Lung (tissue), 12 donors: Measurements from ENCODE around the gene TPRN. TPM values are rescaled to one million over a fixed set of nuclear protein-coding genes. Genes with fewer than 3 reads are reported as not detected.

Source experiments
- ATAC-seq: fragments of 200-7000 bp; cut with Tn5 transposase; one replicate; pipeline ENCODE4 v1.9.1; 2020; ENCODE audit warnings: moderate number of reproducible peaks; ENCODE audit not compliant: insufficient read depth, low FRiP score
- DNase-seq, 3 donors: peaks; one replicate each; pipeline ENCODE4 v3.0.0-alpha.2; 2013 to 2017
- H3K27ac ChIP-seq, 2 donors: one replicate each; pipeline ENCODE4 v1.5.1; 2013; ENCODE audit warnings: mild to moderate bottlenecking in 2 of 2, moderate library complexity in 2 of 2, control low read depth in 1 of 2, inconsistent platforms in 1 of 2, low read depth in 1 of 2, low read length in 1 of 2
- H3K27me3 ChIP-seq, 3 donors: one replicate each; pipeline ENCODE4 v1.5.1; 2013; ENCODE audit warnings: low read length in 2 of 3; ENCODE audit not compliant: control insufficient read depth in 3 of 3, insufficient read depth in 3 of 3
- H3K36me3 ChIP-seq, 4 donors: one replicate each; pipeline ENCODE4 v1.5.1; 2013; ENCODE audit warnings: low read length in 4 of 4, mild to moderate bottlenecking in 1 of 4, moderate library complexity in 1 of 4; ENCODE audit not compliant: control insufficient read depth in 4 of 4, insufficient read depth in 4 of 4
- H3K4me1 ChIP-seq, 5 donors: one replicate each; pipeline ENCODE4 v1.5.1; 2013; ENCODE audit warnings: low read length in 5 of 5, mild to moderate bottlenecking in 2 of 5, moderate library complexity in 1 of 5; ENCODE audit not compliant: control insufficient read depth in 5 of 5, insufficient read depth in 5 of 5
- H3K4me3 ChIP-seq: one replicate; pipeline ENCODE4 v1.5.1; 2013; ENCODE audit warnings: mild to moderate bottlenecking, control low read depth, moderate library complexity
- H3K9ac ChIP-seq, 2 donors: one replicate each; pipeline ENCODE4 v1.5.1; 2013; ENCODE audit warnings: low read length in 2 of 2, control low read depth in 1 of 2; ENCODE audit not compliant: insufficient read depth in 1 of 2
- H3K9me3 ChIP-seq, 4 donors: one replicate each; pipeline ENCODE4 v1.5.1; 2013; ENCODE audit warnings: low read length in 3 of 4, mild to moderate bottlenecking in 1 of 4, moderate library complexity in 1 of 4; ENCODE audit not compliant: control insufficient read depth in 4 of 4, insufficient read depth in 3 of 4
- CTCF ChIP-seq: IDR thresholded peaks from 2 replicates; pipeline ENCODE4 v1.5.1; 2012; ENCODE audit warnings: mild to moderate bottlenecking; ENCODE audit errors: control extremely low read depth, extremely low read depth
- WGBS, 2 donors: extraction: QIAGEN DNeasy Blood & Tissue Kit; methylation state at CpG; one replicate each; pipeline ENCODE4 v1.1.7; 2013; 5-methylcytosine and 5-hydroxymethylcytosine counted together
- polyA plus RNA-seq, 2 donors: library from polyadenylated mRNA; stranded (reverse); fragments of 200-250 nt; gene quantifications; one replicate each; pipeline ENCODE4 v1.2.1, GENCODE V29; 2013
- total RNA-seq, 2 donors: library from RNA; depleted of rRNA in 1 of 2; stranded (reverse); fragments of >200 nt in 1 of 2; gene quantifications; one replicate each; pipeline ENCODE4 v1.2.1, GENCODE V29; 2014 to 2021
- donor health status: control.
- donor health status: control.
- donor health status: Bipolar disorder and iron deficiency.
- donor health status: healthy.
- donor health status: DM: yes; HTN: yes; CAD: no.

TPRN gene
- total and polyA plus RNA-seq, 4 donors: 8.9 to 30.6 (median 15.5) TPM

DNA sequence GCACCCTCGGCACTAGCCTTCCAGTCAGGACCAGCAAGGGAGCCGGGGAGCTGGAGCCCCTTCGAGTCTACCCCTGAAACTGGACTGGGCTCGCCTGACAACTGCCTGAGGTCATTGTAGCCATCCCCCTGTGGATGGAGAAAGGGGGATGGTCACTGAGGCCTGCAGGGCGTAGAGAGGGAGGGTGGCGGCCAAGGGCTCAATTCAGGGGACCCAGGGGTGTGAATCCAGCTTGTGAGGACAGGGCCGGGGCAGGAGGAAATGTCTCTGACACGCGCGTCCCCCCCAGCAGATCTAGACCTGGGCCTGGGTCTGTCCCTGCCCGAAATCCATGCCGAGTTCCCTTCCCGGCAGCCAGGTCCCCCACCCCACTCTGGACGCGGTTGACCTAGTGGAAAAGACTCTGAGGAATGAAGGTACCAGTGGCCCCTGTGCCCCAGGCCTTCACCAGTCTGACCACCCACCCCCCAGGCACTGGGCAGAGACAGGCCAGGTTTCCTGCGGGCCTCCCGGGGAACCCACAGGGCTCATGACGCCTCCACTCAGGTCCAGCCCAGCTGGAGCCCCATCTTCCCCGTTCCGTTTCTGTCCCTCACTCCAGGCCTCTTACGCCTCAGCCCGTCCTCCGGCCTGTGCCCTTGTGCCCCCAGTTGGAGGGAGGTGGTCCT lies 31.0 kb upstream of the TPRN start:
- peaks cover 0 to 7% (median 6%) of the 10 kb centered on the region in 5 donors for H3K4me1 ChIP-seq
- no peak overlapping the region for H3K4me3 ChIP-seq
- 87 to 88% methylated on average over 23 of the region's 23 CpGs for WGBS, 2 donors
- peaks cover 0 to 6% (median 0%) of the 10 kb centered on the region in 3 donors for H3K27me3 ChIP-seq
- TF ChIP-seq CTCF: no peak
- H3K9ac ChIP-seq: no peak overlapping the region
- H3K36me3 ChIP-seq: no peaks in the 10 kb centered on the region
- ATAC-seq (no peak), DNase-seq (no peak)
- H3K9me3 ChIP-seq: peaks cover 0 to 3% (median 0%) of the 10 kb centered on the region in 4 donors
- H3K27ac ChIP-seq: no peak overlapping the region

- DNase-seq (no peak), ATAC-seq (no peak)
- no peak within 1 kb of the TSS for H3K27ac ChIP-seq
- 76 to 84% methylated on average over 14 of the region's 14 CpGs for WGBS, 2 donors
- H3K36me3 ChIP-seq: no peaks in the 10 kb centered on the region
- peaks cover 0 to 4% (median under 1%) of the 10 kb centered on the region in 5 donors for H3K4me1 ChIP-seq
- peaks cover 0 to 6% (median 0%) of the 10 kb centered on the region in 3 donors for H3K27me3 ChIP-seq
- no peak within 1 kb of the TSS for H3K4me3 ChIP-seq
- H3K9ac ChIP-seq: no peak within 1 kb of the TSS
- TF ChIP-seq CTCF: no peak
- H3K9me3 ChIP-seq: peaks cover 0 to 3% (median 0%) of the 10 kb centered on the region in 4 donors
These were observed 30.3 kb upstream of the TPRN start, which contains the start of gene SLC34A3 for GRCh38 chr9:137230705-137231371. Gene SLC34A3, plus strand, starts transcription at chr9:137230901. Its CDS starts 802 bp downstream, at chr9:137231703.

DNA sequence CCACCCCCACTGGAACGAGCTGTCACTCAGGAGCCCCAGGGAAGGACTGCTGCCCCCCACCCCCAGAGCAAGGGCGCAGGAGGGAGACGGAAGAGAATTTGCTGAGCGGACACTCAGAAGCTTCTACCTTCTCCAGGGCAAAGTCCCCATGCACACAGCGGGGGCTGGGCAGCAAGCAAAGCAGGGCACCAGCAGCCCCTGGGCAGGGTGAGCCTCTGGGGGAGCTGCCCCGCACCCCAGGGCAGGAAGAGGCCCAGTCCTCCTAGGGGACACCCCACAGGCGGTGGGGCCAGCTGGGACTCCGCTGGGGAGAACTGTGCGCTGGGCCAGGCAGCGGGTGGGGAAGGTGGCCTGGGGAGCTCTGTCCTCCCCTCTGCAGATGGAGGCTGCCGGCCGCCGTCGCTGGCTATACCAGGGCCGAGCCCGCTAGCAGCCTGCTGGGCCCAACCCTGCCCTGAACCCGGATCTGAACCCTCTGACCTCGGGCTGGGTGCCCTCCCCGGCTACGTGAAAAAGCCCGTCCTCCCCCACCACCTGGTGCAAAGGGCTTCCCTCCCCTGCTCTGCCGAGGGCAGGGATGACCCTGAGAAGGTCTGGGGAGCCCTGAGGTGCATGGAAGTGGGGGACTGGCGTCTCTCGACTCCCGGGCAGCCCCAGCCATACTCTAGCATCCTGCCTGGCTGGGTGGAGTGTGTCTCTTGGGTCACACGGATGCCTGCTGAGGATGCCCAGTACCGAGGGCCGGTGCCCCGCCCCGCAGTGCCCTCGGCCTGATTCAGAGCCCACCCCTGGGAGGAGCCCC lies 29.6 kb upstream of the TPRN start:
- Histone ChIP-seq H3K9me3 (peaks cover 0 to 3% (median 0%) of the 10 kb centered on the region in 4 donors), H3K27me3 (peaks cover 0 to 6% (median 0%) of the 10 kb centered on the region in 3 donors), H3K4me3 (no peak overlapping the region), H3K9ac (no peak overlapping the region), H3K36me3 (no peaks in the 10 kb centered on the region), H3K4me1 (peaks cover 0 to 4% (median 0%) of the 10 kb centered on the region in 5 donors), H3K27ac (no peak overlapping the region)
- 64 to 66% methylated on average over 24 to 31 of the region's 31 CpGs for WGBS, 2 donors
- DNase-seq (no peak), ATAC-seq (no peak)
- no peak for TF ChIP-seq CTCF
